ENCODE measurements around the gene EFCAB6. TPM values are rescaled to one million over a fixed set of nuclear protein-coding genes. Genes with fewer than 3 reads are reported as not detected.

Gene EFCAB6
- total and polyA plus RNA-seq, 2 of the 13 experiments (the other 11 are each of a cell fraction or from before 2014, with no cell fraction given), result not detected

GRCh38 chr22:43706571-43707328 lies 105.4 kb downstream of the EFCAB6 start:
- no peak overlapping the region for H3K27ac ChIP-seq (ENCODE audit: extremely low read length, insufficient read depth, low read length)
- CTCF ChIA-PET (ENCODE audit: low intra/inter-chr PET ratio, low total read pairs), result no interaction called here
- no peak overlapping the region for H3K9ac ChIP-seq (ENCODE audit: insufficient read depth, low read depth, low read length)
- in situ Hi-C loops (cut with HindIII; ENCODE audit: extremely low pct_ligation_motif_present, low pct_unique_long_range_greater_than_20kb), result no loop called here
- intact Hi-C loops (cut with micrococcal nuclease; ENCODE audit: unreplicated experiment), result no loop called here
- no peak overlapping the region for H3K4me2 ChIP-seq (ENCODE audit: low read depth, low read length)
- no peak for ATAC-seq
- BruUV-seq (replicated peaks), result no TSS peak
- no peaks in the 10 kb centered on the region for H3K4me1 ChIP-seq (ENCODE audit: insufficient read depth, low read length)
- peaks cover 0 to 2% of the 10 kb centered on the region in 2 experiments; a peak in 1 of 5 replicates for H3K27me3 ChIP-seq (ENCODE audit: control insufficient read depth in 1 of 2, insufficient read depth in 2 of 2, low read length in 2 of 2)
- FAIRE-seq, result no peak
- H3K79me2 ChIP-seq (ENCODE audit: insufficient read depth, low read length), result no peaks in the 10 kb centered on the region
- TF ChIP-seq TBX2 (CRISPR knock-in tag; IDR thresholded peaks at IDR 0.05; ENCODE audit: borderline replicate concordance) (no peak), ZNF569 (CRISPR knock-in tag; IDR thresholded peaks at IDR 0.05; ENCODE audit: borderline replicate concordance) (no peak), ZNF33B (CRISPR knock-in tag; IDR thresholded peaks at IDR 0.05) (no peak)
- TF ChIP-seq, protein P1, sequence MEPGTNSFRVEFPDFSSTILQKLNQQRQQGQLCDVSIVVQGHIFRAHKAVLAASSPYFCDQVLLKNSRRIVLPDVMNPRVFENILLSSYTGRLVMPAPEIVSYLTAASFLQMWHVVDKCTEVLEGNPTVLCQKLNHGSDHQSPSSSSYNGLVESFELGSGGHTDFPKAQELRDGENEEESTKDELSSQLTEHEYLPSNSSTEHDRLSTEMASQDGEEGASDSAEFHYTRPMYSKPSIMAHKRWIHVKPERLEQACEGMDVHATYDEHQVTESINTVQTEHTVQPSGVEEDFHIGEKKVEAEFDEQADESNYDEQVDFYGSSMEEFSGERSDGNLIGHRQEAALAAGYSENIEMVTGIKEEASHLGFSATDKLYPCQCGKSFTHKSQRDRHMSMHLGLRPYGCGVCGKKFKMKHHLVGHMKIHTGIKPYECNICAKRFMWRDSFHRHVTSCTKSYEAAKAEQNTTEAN (CRISPR knock-in tag; conservative IDR thresholded peaks at IDR 0.05), result no peak
- H3K36me3 ChIP-seq (replicated peaks in 1 of 2; ENCODE audit: control insufficient read depth in 1 of 2, insufficient read depth in 2 of 2, low read length in 2 of 2), result no peaks in the 10 kb centered on the region
- no peak overlapping the region for H3K4me3 ChIP-seq (replicated peaks in 1 of 3; ENCODE audit: insufficient read depth in 1 of 3, low read depth in 2 of 3, low read length in 3 of 3)
- H2AFZ ChIP-seq (ENCODE audit: low read length), result no peak overlapping the region
- POLR2A ChIA-PET, result no interaction called here
- no peaks in the 10 kb centered on the region for H4K20me1 ChIP-seq (ENCODE audit: insufficient read depth, low read length)
- 4% methylated on average over 4 of the region's 4 CpGs for WGBS (ENCODE audit: low lambda C conversion rate)
- H3K9me3 ChIP-seq (ENCODE audit: low read length), result peaks cover 7% of the 10 kb centered on the region; the same call in 1 of the 2 replicates
- DNase-seq (ENCODE audit: low spot score), result no peak

GRCh38 chr22:43706151-43706550 lies 106.0 kb downstream of the EFCAB6 start:
- Histone ChIP-seq H3K36me3 (replicated peaks in 1 of 2; ENCODE audit: control insufficient read depth in 1 of 2, insufficient read depth in 2 of 2, low read length in 2 of 2) (no peaks in the 10 kb centered on the region), H4K20me1 (ENCODE audit: insufficient read depth, low read length) (no peaks in the 10 kb centered on the region), H3K27ac (ENCODE audit: extremely low read length, insufficient read depth, low read length) (no peak overlapping the region), H3K9ac (ENCODE audit: insufficient read depth, low read depth, low read length) (no peak overlapping the region), H3K9me3 (ENCODE audit: low read length) (peaks cover 7% of the 10 kb centered on the region; the same call in 1 of the 2 replicates), H3K79me2 (ENCODE audit: insufficient read depth, low read length) (no peaks in the 10 kb centered on the region), H2AFZ (ENCODE audit: low read length) (no peak overlapping the region), H3K4me3 (replicated peaks in 1 of 3; ENCODE audit: insufficient read depth in 1 of 3, low read depth in 2 of 3, low read length in 3 of 3) (no peak overlapping the region), H3K4me1 (ENCODE audit: insufficient read depth, low read length) (no peaks in the 10 kb centered on the region), H3K27me3 (ENCODE audit: control insufficient read depth in 1 of 2, insufficient read depth in 2 of 2, low read length in 2 of 2) (peaks cover 0 to 2% of the 10 kb centered on the region in 2 experiments; a peak in 1 of 5 replicates), H3K4me2 (ENCODE audit: low read depth, low read length) (no peak overlapping the region)
- TF ChIP-seq RELA (CRISPR knock-in tag; IDR thresholded peaks at IDR 0.05) (no peak), RFXANK (CRISPR knock-in tag; IDR thresholded peaks at IDR 0.05) (no peak), ZMYM3 (CRISPR knock-in tag; IDR thresholded peaks at IDR 0.05) (no peak), ZNF441 (CRISPR knock-in tag; IDR thresholded peaks at IDR 0.05; ENCODE audit: borderline replicate concordance) (no peak), FOXJ3 (CRISPR knock-in tag; IDR thresholded peaks at IDR 0.05; ENCODE audit: borderline replicate concordance) (no peak), TEAD3 (CRISPR knock-in tag; optimal IDR thresholded peaks at IDR 0.05; ENCODE audit: borderline replicate concordance) (no peak), ZNF121 (CRISPR knock-in tag; IDR thresholded peaks at IDR 0.05) (no peak), U2AF1 (optimal IDR thresholded peaks at IDR 0.05; ENCODE audit: low read depth, low read length) (no peak), HNRNPL (IDR thresholded peaks at IDR 0.05; ENCODE audit: low read depth, low read length) (no peak), NFE2L1 (CRISPR knock-in tag; IDR thresholded peaks at IDR 0.05; ENCODE audit: borderline replicate concordance) (no peak), ZNF740 (CRISPR knock-in tag; IDR thresholded peaks at IDR 0.05) (no peak)
- FAIRE-seq (no peak), DNase-seq (ENCODE audit: low spot score) (no peak), ATAC-seq (no peak)
- intact Hi-C loops (cut with micrococcal nuclease; ENCODE audit: unreplicated experiment), result no loop called here
- 13% methylated on average over 3 of the region's 3 CpGs for WGBS (ENCODE audit: low lambda C conversion rate)
- in situ Hi-C loops (cut with HindIII; ENCODE audit: extremely low pct_ligation_motif_present, low pct_unique_long_range_greater_than_20kb), result no loop called here
- BruUV-seq (replicated peaks), result no TSS peak
- ChIA-PET POLR2A (no interaction called here), CTCF (ENCODE audit: low intra/inter-chr PET ratio, low total read pairs) (no interaction called here)

Measured in HepG2 (cell line).